Measurements from ENCODE around the gene RHEX. TPM values are rescaled to one million over a fixed set of nuclear protein-coding genes. Genes with fewer than 3 reads are reported as not detected.
"Not testable (repeated sequence)": the region's sequence is repeated elsewhere in the genome, so short reads cannot be mapped to it uniquely, and the experiment has no call there.

Gene RHEX
- total RNA-seq, 4 donors from 2014 or later = 0.45 to 11.2 (median 7.7) TPM

- WGBS = 78% methylated on average over 6 of the region's 6 CpGs
- Histone ChIP-seq H3K4me3 (no peak overlapping the region), H3K27ac (replicated peaks in 1 of 4) (no peak overlapping the region), H3K4me1 (no peaks in the 10 kb centered on the region), H3K27me3 (no peaks in the 10 kb centered on the region), H3K36me3 (no peaks in the 10 kb centered on the region), H3K9me3 (no peaks in the 10 kb centered on the region)
- intact Hi-C loops (cut with DNase I) = no loop called here
- no peak for DNase-seq (ENCODE audit: extremely low spot score)
- TF ChIP-seq EP300 (IDR thresholded peaks at IDR 0.05) = no peak
- no peak for TF ChIP-seq POLR2A (IDR thresholded peaks at IDR 0.05; ENCODE audit: low read depth)
- TF ChIP-seq CTCF (IDR thresholded peaks at IDR 0.05) = no peak
- TF ChIP-seq POLR2AphosphoS5 (IDR thresholded peaks at IDR 0.05) = no peak
Observed at GRCh38 chr1:206048582-206048981, 4.4 kb upstream of the RHEX start.

- no peak overlapping the region for H3K27ac ChIP-seq (replicated peaks in 1 of 4)
Observed at GRCh38 chr1:206049293-206049692, 3.7 kb upstream of the RHEX start.

GRCh38 chr1:206049919-206050600 is 2.9 kb upstream of the RHEX start:
- no peak for DNase-seq (ENCODE audit: extremely low spot score)
- TF ChIP-seq POLR2A (IDR thresholded peaks at IDR 0.05; ENCODE audit: low read depth) (no peak), POLR2AphosphoS5 (IDR thresholded peaks at IDR 0.05) (no peak), CTCF (IDR thresholded peaks at IDR 0.05) (no peak), EP300 (IDR thresholded peaks at IDR 0.05) (no peak)
- H3K27ac ChIP-seq (replicated peaks in 1 of 4) = no peak overlapping the region
- no peaks in the 10 kb centered on the region for H3K4me1 ChIP-seq
- H3K4me3 ChIP-seq = no peak overlapping the region
- no peaks in the 10 kb centered on the region for H3K9me3 ChIP-seq
- H3K27me3 ChIP-seq = no peaks in the 10 kb centered on the region
- WGBS = 82% methylated on average over 3 of the region's 3 CpGs
- H3K36me3 ChIP-seq = no peaks in the 10 kb centered on the region
- intact Hi-C loops (cut with DNase I) = no loop called here

More at GRCh38 chr1:206049293-206049692, 3.7 kb upstream of the RHEX start:
- TF ChIP-seq POLR2A (IDR thresholded peaks at IDR 0.05; ENCODE audit: low read depth) = no peak
- TF ChIP-seq POLR2AphosphoS5 (IDR thresholded peaks at IDR 0.05) = no peak
- no peak for TF ChIP-seq CTCF (IDR thresholded peaks at IDR 0.05)
- intact Hi-C loops (cut with DNase I) = no loop called here
- H3K9me3 ChIP-seq = no peaks in the 10 kb centered on the region
- H3K4me3 ChIP-seq = no peak overlapping the region
- no peaks in the 10 kb centered on the region for H3K4me1 ChIP-seq
- DNase-seq (ENCODE audit: extremely low spot score) = no peak
- no peaks in the 10 kb centered on the region for H3K27me3 ChIP-seq
- H3K36me3 ChIP-seq = no peaks in the 10 kb centered on the region

GRCh38 chr1:206050655-206051235 is 2.2 kb upstream of the RHEX start:
- TF ChIP-seq CTCF (IDR thresholded peaks at IDR 0.05) (no peak), POLR2AphosphoS5 (IDR thresholded peaks at IDR 0.05) (no peak), EP300 (IDR thresholded peaks at IDR 0.05) (no peak), POLR2A (IDR thresholded peaks at IDR 0.05; ENCODE audit: low read depth) (no peak)
- H3K9me3 ChIP-seq = no peaks in the 10 kb centered on the region
- H3K27ac ChIP-seq (replicated peaks in 1 of 4) = no peak overlapping the region
- H3K4me1 ChIP-seq = no peaks in the 10 kb centered on the region
- no peaks in the 10 kb centered on the region for H3K36me3 ChIP-seq
- WGBS = 80% methylated on average over 6 of the region's 6 CpGs
- no peak overlapping the region for H3K4me3 ChIP-seq
- DNase-seq (ENCODE audit: extremely low spot score) = no peak
- H3K27me3 ChIP-seq = no peaks in the 10 kb centered on the region
- intact Hi-C loops (cut with DNase I) = no loop called here

- H3K36me3 ChIP-seq; H3K27me3 ChIP-seq; H3K27ac ChIP-seq (replicated peaks in 1 of 4); H3K9me3 ChIP-seq; H3K4me3 ChIP-seq; H3K4me1 ChIP-seq; DNase-seq (ENCODE audit: extremely low spot score); intact Hi-C loops (cut with DNase I): not testable (repeated sequence)
- 100% methylated on average over 3 of the region's 8 CpGs for WGBS
Observed at GRCh38 chr1:206052231-206052865, 625 bp upstream of the RHEX start.

- H3K36me3 ChIP-seq; intact Hi-C loops (cut with DNase I); H3K27me3 ChIP-seq; H3K4me3 ChIP-seq; H3K4me1 ChIP-seq; DNase-seq (ENCODE audit: extremely low spot score); H3K9me3 ChIP-seq; H3K27ac ChIP-seq (replicated peaks in 1 of 4): not testable (repeated sequence)
- WGBS = 95% methylated on average over 4 of the region's 4 CpGs
Observed at GRCh38 chr1:206053616-206054015, 643 bp downstream of the RHEX start.

- H3K9me3 ChIP-seq; H3K27ac ChIP-seq (replicated peaks in 1 of 4); DNase-seq (ENCODE audit: extremely low spot score); H3K4me1 ChIP-seq; intact Hi-C loops (cut with DNase I); H3K4me3 ChIP-seq; H3K27me3 ChIP-seq; H3K36me3 ChIP-seq: not testable (repeated sequence)
- WGBS = 94% methylated on average over 12 of the region's 12 CpGs
Observed at GRCh38 chr1:206055069-206055625, 2.2 kb downstream of the RHEX start.

Measured in esophagus muscularis mucosa (tissue), 4 donors.